PC-9 (cell line): ENCODE results near the gene KIF16B.

Experiments
- EZH2 ChIP-seq: fragments of 200-600 bp; sonication (generic); IDR thresholded peaks from 2 replicates; pipeline ENCODE4 v1.8.0; 2017; ENCODE audit warnings: antibody characterized with exemption, low read depth
- TF ChIP-seq, protein P1 (sequence below): fragments of 200-600 bp; sonication (generic); conservative IDR thresholded peaks from 2 replicates; pipeline ENCODE4 v1.6.1; 2017; ENCODE audit warnings: mixed run types, antibody characterized with exemption, mild to moderate bottlenecking, moderate library complexity

DNA sequence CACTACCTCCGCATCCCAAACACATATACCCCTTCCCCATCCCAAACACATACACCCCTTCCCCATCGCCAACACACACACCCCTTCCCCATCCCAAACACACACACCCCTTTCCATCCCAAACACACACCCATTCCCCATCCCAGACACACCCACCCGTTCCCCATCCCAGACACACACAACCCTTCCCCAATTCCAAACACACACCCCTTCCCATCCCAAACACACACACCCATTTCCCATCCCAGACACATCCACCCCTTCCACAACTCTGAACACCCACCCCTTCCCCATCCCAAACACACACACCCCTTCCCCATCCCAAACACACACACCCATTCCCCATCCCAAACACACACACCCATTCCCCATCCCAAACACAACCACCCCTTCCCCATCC is 314.5 kb downstream of the KIF16B start:
- TF ChIP-seq, protein P1, sequence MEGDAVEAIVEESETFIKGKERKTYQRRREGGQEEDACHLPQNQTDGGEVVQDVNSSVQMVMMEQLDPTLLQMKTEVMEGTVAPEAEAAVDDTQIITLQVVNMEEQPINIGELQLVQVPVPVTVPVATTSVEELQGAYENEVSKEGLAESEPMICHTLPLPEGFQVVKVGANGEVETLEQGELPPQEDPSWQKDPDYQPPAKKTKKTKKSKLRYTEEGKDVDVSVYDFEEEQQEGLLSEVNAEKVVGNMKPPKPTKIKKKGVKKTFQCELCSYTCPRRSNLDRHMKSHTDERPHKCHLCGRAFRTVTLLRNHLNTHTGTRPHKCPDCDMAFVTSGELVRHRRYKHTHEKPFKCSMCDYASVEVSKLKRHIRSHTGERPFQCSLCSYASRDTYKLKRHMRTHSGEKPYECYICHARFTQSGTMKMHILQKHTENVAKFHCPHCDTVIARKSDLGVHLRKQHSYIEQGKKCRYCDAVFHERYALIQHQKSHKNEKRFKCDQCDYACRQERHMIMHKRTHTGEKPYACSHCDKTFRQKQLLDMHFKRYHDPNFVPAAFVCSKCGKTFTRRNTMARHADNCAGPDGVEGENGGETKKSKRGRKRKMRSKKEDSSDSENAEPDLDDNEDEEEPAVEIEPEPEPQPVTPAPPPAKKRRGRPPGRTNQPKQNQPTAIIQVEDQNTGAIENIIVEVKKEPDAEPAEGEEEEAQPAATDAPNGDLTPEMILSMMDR, result no peak
- TF ChIP-seq EZH2, result no peak
